NT2/D1 (cell line): ENCODE data around the gene PRR20G.

Experiments
- SUZ12 ChIP-seq: IDR thresholded peaks from 2 replicates; pipeline ENCODE4 v1.6.1; 2011; ENCODE audit not compliant: insufficient read length, insufficient read depth; ENCODE audit errors: extremely low read depth
- YY1 ChIP-seq: IDR thresholded peaks from 2 replicates; pipeline ENCODE4 v1.6.1; 2011; ENCODE audit not compliant: insufficient read length, insufficient read depth
- ZNF274 ChIP-seq: IDR thresholded peaks from 2 replicates; pipeline ENCODE4 v1.6.1; 2011; ENCODE audit warnings: mild to moderate bottlenecking, low read depth, low read length

DNA sequence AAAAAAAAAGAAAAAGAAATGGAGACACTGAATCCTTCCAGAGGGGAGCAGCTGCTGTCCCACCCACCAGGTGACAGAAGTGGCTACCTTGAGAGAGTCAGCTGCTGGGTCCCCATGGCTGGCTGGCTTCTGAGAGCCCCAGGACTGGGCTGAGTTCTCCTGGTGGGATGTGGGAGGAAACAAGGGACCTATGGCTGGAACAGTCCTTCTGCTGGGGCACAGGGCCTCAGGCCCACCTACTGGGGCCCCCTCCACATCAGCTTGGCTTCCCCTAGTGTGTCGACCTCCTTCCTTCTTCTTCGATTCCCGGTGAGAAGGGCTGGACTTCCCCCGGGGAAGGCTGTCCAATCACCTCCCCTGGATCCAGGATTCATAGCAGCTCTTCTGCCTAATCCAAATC, 32.3 kb downstream of the PRR20G start:
- TF ChIP-seq SUZ12 (no peak), ZNF274 (no peak), YY1 (no peak)
